Activated CD8-positive, alpha-beta memory T cell treated with anti-CD3 and anti-CD28 coated beads, Interleukin-2, amount 10 ng/mL, durations not matched to agents 7 days and 5 days (primary cell): ENCODE data around the gene ARL4A. TPM values are rescaled to one million over a fixed set of nuclear protein-coding genes. Genes with fewer than 3 reads are reported as not detected.
A peak's percentile ranks its signal among the peaks of the same experiment; 100 is the strongest.

ENCODE experiments used
- ATAC-seq: fragments of 150-1000 bp; cut with Tn5 transposase; one replicate; pipeline ENCODE4 v1.10.0; 2021; ENCODE audit warnings: moderate library complexity
- CTCF ChIA-PET: fragments of 350-600 bp; sonication (Branson Sonifier 250); formaldehyde crosslinking; loops from one replicate; lab custom pipeline; 2021; ENCODE audit warnings: antibody characterized with exemption; lab: Charles Lee
- DNase-seq: peaks from one replicate; pipeline ENCODE4 v3.0.0-alpha.2; 2020
- H3K27ac Mint-ChIP-seq: one replicate; pipeline ENCODE4 v1.8.0; 2021; ENCODE audit warnings: mild to moderate bottlenecking, mixed read lengths
- H3K27me3 Mint-ChIP-seq: one replicate; pipeline ENCODE4 v1.8.0; 2021; ENCODE audit warnings: mixed read lengths
- H3K36me3 Mint-ChIP-seq: one replicate; pipeline ENCODE4 v1.8.0; 2021; ENCODE audit warnings: mild to moderate bottlenecking, mixed read lengths
- H3K4me1 Mint-ChIP-seq: one replicate; pipeline ENCODE4 v1.8.0; 2021; ENCODE audit warnings: mixed read lengths
- H3K4me3 Mint-ChIP-seq: one replicate; pipeline ENCODE4 v1.8.0; 2021; ENCODE audit warnings: mild to moderate bottlenecking, moderate library complexity, mixed read lengths
- H3K9me3 Mint-ChIP-seq: one replicate; pipeline ENCODE4 v1.8.0; 2022; ENCODE audit warnings: low read depth, mixed read lengths
- total RNA-seq, 2 experiments: library from RNA; stranded (reverse); gene quantifications; one replicate each; pipeline ENCODE4 v1.2.3, GENCODE V29; 2021

ARL4A gene
- total RNA-seq, 2 experiments from 2014 or later, result 14.5 to 16.0 TPM

DNA sequence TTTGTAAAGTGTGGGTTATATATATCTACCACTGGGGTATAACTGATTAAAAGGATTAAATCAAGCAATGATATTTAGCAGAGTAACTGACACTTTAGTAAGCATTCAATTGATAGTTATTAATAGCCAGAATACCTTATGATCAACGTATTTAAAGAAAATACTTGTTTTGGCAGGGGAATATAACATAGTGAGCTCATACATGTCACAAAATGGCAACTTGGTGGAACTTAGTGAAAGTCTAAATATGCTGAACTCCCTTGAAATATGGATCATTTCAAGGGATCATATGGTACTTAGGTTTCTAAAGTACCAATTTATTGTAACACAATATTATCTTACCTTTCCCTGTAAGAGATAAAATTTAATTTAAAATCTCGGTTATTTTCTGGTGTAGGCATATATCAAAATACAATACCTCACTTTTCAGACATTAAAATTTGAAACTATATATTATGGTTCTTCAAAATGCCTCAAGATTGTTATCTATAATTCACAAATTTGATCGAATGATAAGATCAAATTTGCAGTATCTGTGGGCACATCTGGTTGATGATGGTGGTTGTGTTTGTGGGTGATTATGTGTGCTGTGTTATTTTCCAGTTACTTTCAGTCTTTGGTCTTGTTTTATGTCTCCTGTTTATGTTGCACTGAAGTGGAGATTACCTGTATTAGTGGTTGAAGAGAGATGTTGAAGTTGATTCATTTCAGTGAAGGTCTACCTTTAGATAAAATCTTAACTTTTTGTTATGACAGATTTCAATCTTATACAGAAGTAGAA, 5.2 kb downstream of the ARL4A start:
- Mint-ChIP-seq H3K4me3 (no peak overlapping the region), H3K9me3 (no peaks in the 10 kb centered on the region), H3K4me1 (peaks cover 43% of the 10 kb centered on the region), H3K27me3 (no peaks in the 10 kb centered on the region), H3K36me3 (peaks cover 6% of the 10 kb centered on the region), H3K27ac (no peak overlapping the region)
- no peak for DNase-seq
- CTCF ChIA-PET, result no interaction called here
- ATAC-seq, result peak; percentile 45

GRCh38 chr7:12694817-12695216, 7.4 kb downstream of the ARL4A start:
- no peak overlapping the region for H3K27ac Mint-ChIP-seq
- ATAC-seq (no peak), DNase-seq (no peak)

GRCh38 chr7:12695965-12696364, 8.5 kb downstream of the ARL4A start:
- Mint-ChIP-seq H3K4me1 (peaks cover 15% of the 10 kb centered on the region), H3K27me3 (no peaks in the 10 kb centered on the region), H3K4me3 (no peak overlapping the region), H3K9me3 (no peaks in the 10 kb centered on the region), H3K36me3 (peaks cover 3% of the 10 kb centered on the region), H3K27ac (no peak overlapping the region)
- ATAC-seq (no peak), DNase-seq (no peak)
- CTCF ChIA-PET, result interaction anchor here (1.0 kb wide), 1 partner anchor 9 kb away, joined by 4 read pairs; the partner anchor contains the start of gene ARL4A

More at GRCh38 chr7:12694817-12695216, 7.4 kb downstream of the ARL4A start:
- Mint-ChIP-seq H3K36me3 (peaks cover 3% of the 10 kb centered on the region), H3K9me3 (no peaks in the 10 kb centered on the region), H3K4me1 (peaks cover 24% of the 10 kb centered on the region), H3K27me3 (no peaks in the 10 kb centered on the region), H3K4me3 (no peak overlapping the region)
- CTCF ChIA-PET, result no interaction called here

DNA sequence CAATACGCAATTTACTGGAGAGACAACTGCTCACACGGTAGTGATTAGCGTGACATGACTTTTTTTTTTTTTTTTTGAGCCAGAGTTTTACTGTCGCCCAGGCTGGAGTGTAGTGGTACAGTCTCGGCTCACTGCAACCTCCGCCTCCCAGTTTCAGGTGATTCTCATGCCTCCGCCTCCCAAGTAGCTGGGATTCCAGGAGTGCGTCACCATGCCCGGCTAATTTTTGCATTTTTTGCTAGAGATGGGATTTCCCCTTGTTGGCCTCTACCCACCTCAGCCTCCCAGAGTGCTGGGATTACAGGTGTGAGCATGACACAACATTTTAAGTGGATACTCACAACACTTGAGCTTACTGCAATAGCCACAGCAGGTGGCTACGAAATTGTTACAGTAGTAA, 11.9 kb downstream of the ARL4A start:
- Mint-ChIP-seq H3K36me3 (peaks cover 8% of the 10 kb centered on the region), H3K27me3 (no peaks in the 10 kb centered on the region), H3K4me3 (no peak overlapping the region), H3K4me1 (peaks cover 3% of the 10 kb centered on the region), H3K9me3 (no peaks in the 10 kb centered on the region), H3K27ac (no peak overlapping the region)
- CTCF ChIA-PET, result interaction anchor here (3.5 kb wide), 1 partner anchor 13 kb away, joined by 13 read pairs; no protein-coding TSS in a partner anchor
- ATAC-seq (no peak), DNase-seq (no peak)

DNA sequence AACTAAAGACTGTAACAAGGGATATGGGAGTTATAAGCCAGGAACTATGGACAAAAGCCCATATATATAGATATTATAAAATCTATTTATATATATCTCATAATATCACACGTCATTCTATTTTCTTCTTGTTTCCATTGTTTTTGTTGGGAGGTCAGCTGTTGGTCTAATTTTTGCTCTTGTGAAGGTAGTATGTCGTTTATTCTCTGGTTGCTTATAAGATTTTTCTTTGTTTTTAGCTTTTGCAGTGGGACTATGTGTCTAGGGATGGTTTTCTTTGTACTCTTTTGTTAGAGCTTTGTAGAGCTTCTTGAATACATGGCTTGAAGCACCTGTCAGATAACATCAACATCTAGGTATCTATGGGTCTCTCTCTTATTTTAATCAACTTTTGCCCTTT, 14.0 kb downstream of the ARL4A start:
- ATAC-seq, result no peak
- no peaks in the 10 kb centered on the region for H3K27me3 Mint-ChIP-seq

DNA sequence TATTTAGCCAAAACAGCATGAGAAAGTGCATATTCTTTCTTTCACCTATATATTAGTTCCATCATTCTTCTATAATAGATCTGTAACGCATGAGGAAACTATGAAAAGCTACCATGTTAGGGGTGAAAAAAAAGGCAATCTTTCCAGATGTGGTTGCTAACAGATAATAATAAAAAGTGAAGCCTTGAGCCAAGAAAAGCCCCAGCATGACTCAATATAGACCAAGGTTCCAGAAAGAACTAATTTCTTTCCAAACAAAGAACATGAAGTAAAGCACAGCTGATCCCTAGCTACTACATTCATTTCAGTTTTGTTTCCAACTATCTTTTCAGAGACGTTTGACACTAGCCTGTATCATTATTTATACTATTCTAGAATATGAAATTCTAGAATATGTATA, 16.4 kb downstream of the ARL4A start:
- CTCF ChIA-PET, result interaction anchor here (0.6 to 0.8 kb wide), 2 partner anchors 30 to 47 kb away, joined by 3 read pairs; no protein-coding TSS in a partner anchor

More for the DNA sequence above, 14.0 kb downstream of the ARL4A start:
- Mint-ChIP-seq H3K4me1 (no peaks in the 10 kb centered on the region), H3K27ac (no peak overlapping the region), H3K36me3 (peaks cover 8% of the 10 kb centered on the region), H3K4me3 (no peak overlapping the region), H3K9me3 (no peaks in the 10 kb centered on the region)
- CTCF ChIA-PET, result interaction anchor here (3.5 kb wide), 1 partner anchor 15 kb away, joined by 13 read pairs; no protein-coding TSS in a partner anchor
- no peak for DNase-seq

DNA sequence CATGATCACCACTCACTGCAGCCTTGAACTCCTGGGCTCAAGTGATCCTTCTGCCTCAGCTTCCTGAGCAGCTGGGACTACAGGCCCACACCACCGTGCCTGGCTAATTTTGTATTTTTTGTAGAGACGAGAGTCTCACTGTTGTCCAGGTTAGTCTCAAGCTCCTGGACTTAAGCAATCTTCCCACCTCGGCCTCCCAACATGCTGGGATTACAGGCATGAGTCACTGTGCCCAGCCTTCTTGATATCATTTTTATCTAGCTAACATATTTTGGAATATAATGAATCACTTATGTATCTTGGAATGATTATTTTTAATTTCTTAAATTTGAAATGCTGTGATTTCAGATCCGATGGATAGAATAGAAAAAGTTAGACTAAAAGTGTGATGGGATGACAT, 18.4 kb downstream of the ARL4A start:
- Mint-ChIP-seq H3K4me1 (peaks cover 3% of the 10 kb centered on the region), H3K27ac (no peak overlapping the region), H3K9me3 (no peaks in the 10 kb centered on the region), H3K4me3 (no peak overlapping the region), H3K36me3 (peaks cover 7% of the 10 kb centered on the region), H3K27me3 (no peaks in the 10 kb centered on the region)
- no peak for ATAC-seq
- CTCF ChIA-PET, result interaction anchor here (1.0 kb wide), 1 partner anchor 16 kb away, joined by 3 read pairs; no protein-coding TSS in a partner anchor
- DNase-seq, result no peak

More for the DNA sequence above, 16.4 kb downstream of the ARL4A start:
- peaks cover 8% of the 10 kb centered on the region for H3K36me3 Mint-ChIP-seq
- H3K9me3 Mint-ChIP-seq, result no peaks in the 10 kb centered on the region
- H3K4me3 Mint-ChIP-seq, result no peak overlapping the region
- ATAC-seq (no peak), DNase-seq (no peak)
- H3K4me1 Mint-ChIP-seq, result peaks cover 3% of the 10 kb centered on the region
- H3K27ac Mint-ChIP-seq, result no peak overlapping the region
- no peaks in the 10 kb centered on the region for H3K27me3 Mint-ChIP-seq

DNA sequence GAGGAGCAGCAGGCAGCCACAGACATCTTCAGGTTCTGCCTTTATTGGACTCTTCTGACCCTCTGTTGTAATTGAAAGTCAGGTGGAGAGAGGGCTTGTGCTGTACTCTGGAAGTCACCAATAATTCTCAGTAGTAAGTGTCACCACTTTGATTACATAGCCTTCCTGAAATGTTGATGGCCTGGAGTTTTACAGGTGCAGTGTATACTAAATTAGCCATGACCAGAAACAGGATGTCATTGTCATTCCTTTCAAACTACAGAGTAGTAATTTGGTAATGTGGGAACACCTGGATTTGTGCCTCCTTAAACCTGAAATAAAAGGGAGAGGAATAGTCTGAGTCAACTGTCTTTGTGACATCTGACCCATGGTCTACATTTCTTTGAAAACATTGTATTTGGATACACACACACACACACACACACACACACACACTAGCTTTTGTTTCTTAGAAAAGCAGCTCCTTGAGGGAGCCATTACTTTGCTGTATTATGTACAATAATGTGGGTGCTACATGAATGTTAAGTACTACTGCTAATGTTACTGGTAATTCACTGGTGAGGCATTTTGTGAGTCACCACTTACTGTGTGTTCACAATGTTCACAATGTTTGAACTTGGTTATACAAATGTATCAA, 19.6 kb downstream of the ARL4A start:
- peaks cover 3% of the 10 kb centered on the region for H3K36me3 Mint-ChIP-seq
- peaks cover 3% of the 10 kb centered on the region for H3K4me1 Mint-ChIP-seq
- CTCF ChIA-PET, result interaction anchor here (1.0 kb wide), 1 partner anchor 17 kb away, joined by 3 read pairs; no protein-coding TSS in a partner anchor
- H3K4me3 Mint-ChIP-seq, result no peak overlapping the region
- ATAC-seq (no peak), DNase-seq (no peak)
- no peak overlapping the region for H3K27ac Mint-ChIP-seq
- H3K9me3 Mint-ChIP-seq, result no peaks in the 10 kb centered on the region
- no peaks in the 10 kb centered on the region for H3K27me3 Mint-ChIP-seq

DNA sequence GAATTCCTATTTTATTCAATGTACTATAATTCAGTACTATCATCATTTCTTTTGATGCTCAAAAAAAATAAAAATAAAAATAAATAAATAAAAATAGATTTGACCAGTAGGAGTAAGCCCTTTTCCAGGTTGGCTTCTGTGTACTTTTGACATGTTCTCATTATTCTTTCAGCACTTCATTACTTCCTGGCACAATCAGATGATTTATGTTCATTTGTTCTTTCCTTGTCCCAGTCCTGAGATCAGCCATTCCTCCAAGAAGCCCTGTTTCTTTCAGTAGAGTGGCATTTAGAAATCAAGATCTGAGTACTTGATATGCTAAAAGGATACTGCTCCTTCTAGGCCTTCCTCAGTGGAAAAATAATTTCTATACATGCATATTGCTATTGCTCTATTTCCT, 20.9 kb downstream of the ARL4A start:
- Mint-ChIP-seq H3K27ac (no peak overlapping the region), H3K36me3 (peaks cover 1% of the 10 kb centered on the region), H3K27me3 (no peaks in the 10 kb centered on the region), H3K4me1 (peaks cover 3% of the 10 kb centered on the region), H3K9me3 (no peaks in the 10 kb centered on the region), H3K4me3 (no peak overlapping the region)
- ATAC-seq (no peak), DNase-seq (no peak)
- CTCF ChIA-PET, result no interaction called here

DNA sequence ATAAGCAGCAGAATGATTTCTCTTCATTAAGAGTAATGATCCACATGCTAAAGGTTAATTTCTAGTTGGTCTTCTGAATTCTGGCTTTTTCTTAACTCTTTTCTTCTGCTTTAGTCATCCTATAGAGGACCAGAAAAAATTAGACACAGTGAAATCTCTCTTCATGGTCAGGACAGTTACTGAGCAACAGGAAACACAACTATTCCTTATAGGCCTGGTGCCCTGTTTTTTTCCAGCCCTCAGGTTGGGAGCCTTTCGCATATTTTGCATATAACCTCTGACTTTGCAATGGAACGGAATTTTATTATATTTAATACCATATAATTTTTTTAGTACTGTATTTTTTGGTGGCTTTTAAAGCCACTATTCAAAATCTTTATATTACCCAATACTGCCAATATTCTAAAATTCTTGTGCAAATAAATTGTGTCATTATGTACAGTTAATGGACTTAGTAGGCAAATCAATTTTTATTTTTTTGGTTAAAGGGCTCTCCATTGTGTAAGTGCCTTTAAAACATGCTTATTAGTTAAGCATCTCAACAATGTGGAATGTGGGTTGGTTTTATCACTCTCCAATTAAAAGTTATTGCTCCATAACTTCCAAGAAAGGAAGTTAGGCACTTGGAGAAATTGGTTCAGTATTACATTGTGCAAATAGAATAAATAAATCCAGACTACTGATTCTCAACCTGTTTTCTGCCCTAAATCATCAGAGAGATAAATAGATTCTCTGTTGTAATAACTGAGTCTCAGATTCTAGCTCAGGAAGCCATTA, 22.5 kb downstream of the ARL4A start:
- no peak for ATAC-seq
- H3K36me3 Mint-ChIP-seq, result peaks cover 1% of the 10 kb centered on the region
- DNase-seq, result no peak
- no peaks in the 10 kb centered on the region for H3K9me3 Mint-ChIP-seq
- CTCF ChIA-PET, result interaction anchor here (2.0 kb wide), 1 partner anchor 23 kb away, joined by 7 read pairs; the partner anchor contains the start of gene ARL4A
- no peak overlapping the region for H3K4me3 Mint-ChIP-seq
- H3K4me1 Mint-ChIP-seq, result peaks cover 4% of the 10 kb centered on the region
- no peaks in the 10 kb centered on the region for H3K27me3 Mint-ChIP-seq
- H3K27ac Mint-ChIP-seq, result no peak overlapping the region

DNA sequence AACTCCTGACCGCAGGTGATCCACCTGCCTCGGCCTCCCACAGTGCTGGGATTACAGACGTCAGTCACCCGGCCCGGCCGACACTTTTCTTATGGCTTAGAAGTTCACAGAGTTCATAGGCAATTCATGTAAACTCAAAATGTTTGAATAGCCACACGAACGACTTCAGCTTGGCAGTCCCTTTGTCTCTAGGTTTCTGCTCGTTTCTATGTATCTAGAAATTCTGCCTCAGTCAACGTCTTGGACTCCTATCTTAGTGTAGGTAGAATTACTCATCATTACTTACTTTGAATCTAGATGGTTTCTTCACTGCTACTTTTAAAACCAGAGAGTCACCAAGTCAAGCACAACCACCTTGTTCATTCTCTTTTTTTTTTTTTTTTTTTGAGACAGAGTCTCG, 23.7 kb downstream of the ARL4A start:
- no peak overlapping the region for H3K4me3 Mint-ChIP-seq
- DNase-seq (no peak), ATAC-seq (no peak)
- no peaks in the 10 kb centered on the region for H3K9me3 Mint-ChIP-seq
- CTCF ChIA-PET, result interaction anchor here (0.6 kb wide), 1 partner anchor 161 kb away, joined by 3 read pairs; no protein-coding TSS in a partner anchor
- no peak overlapping the region for H3K27ac Mint-ChIP-seq
- no peaks in the 10 kb centered on the region for H3K27me3 Mint-ChIP-seq
- H3K4me1 Mint-ChIP-seq, result peaks cover 14% of the 10 kb centered on the region
- peaks cover 1% of the 10 kb centered on the region for H3K36me3 Mint-ChIP-seq

GRCh38 chr7:12712236-12712635, 24.8 kb downstream of the ARL4A start:
- Mint-ChIP-seq H3K4me3 (no peak overlapping the region), H3K36me3 (peaks cover 1% of the 10 kb centered on the region), H3K27me3 (no peaks in the 10 kb centered on the region), H3K4me1 (peaks cover 24% of the 10 kb centered on the region), H3K27ac (no peak overlapping the region), H3K9me3 (no peaks in the 10 kb centered on the region)
- CTCF ChIA-PET, result interaction anchor here (1.0 kb wide), 1 partner anchor 26 kb away, joined by 3 read pairs; no protein-coding TSS in a partner anchor
- ATAC-seq (no peak), DNase-seq (no peak)
